ENCODE results near the gene IGSF5. TPM values are rescaled to one million over a fixed set of nuclear protein-coding genes. Genes with fewer than 3 reads are reported as not detected.

The IGSF5 gene
- total RNA-seq, 1 experiment from 2014 or later = not detected

DNA sequence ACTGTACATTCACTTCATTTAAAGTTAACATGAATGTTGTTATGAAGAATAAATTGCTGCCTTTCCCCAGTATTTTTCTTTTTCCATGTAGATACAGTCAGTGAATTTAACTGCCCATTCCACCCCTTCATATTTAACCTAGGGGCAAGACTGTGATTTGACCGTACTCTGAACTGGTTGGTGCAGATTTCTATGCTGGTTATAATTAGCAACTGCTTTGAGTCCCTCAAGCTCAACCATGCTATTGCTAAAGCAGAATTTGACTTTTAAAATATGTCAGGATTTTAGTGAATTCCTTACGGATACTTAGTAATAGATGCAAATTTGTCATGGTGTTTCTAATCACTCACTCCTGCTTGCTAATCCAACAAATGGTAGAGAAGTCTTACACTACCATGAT lies 57.2 kb downstream of the IGSF5 start:
- H3K9me3 ChIP-seq (ENCODE audit: low read length) = no peaks in the 10 kb centered on the region
- ChIA-PET CTCF (no interaction called here), POLR2A (ENCODE audit: unreplicated experiment) (no interaction called here)
- no peak overlapping the region for H3K27ac ChIP-seq (ENCODE audit: low read length)
- no peaks in the 10 kb centered on the region for H3K79me2 ChIP-seq (ENCODE audit: low read length)
- no peaks in the 10 kb centered on the region for H3K4me1 ChIP-seq (ENCODE audit: insufficient read depth, low read length)
- no peaks in the 10 kb centered on the region for H4K20me1 ChIP-seq (ENCODE audit: low read length)
- ATAC-seq = no peak
- H3K9ac ChIP-seq (ENCODE audit: low read length) = no peak overlapping the region
- H3K27me3 ChIP-seq (ENCODE audit: low read length) = peaks cover 35% of the 10 kb centered on the region
- H3K36me3 ChIP-seq (ENCODE audit: low read depth, low read length) = no peaks in the 10 kb centered on the region
- H3K4me3 ChIP-seq (ENCODE audit: low read length) = no peak overlapping the region
- intact Hi-C loops (cut with micrococcal nuclease) = no loop called here
- no TSS peak for BruUV-seq (replicated peaks)
- no peaks in the 10 kb centered on the region for H3K9me2 ChIP-seq (replicated peaks; ENCODE audit: low read length)
- no peak for DNase-seq
- H2AFZ ChIP-seq (ENCODE audit: low read length) = no peak overlapping the region
- no peak overlapping the region for H3K4me2 ChIP-seq (ENCODE audit: low read length)
- no peaks in the 10 kb centered on the region for H3F3A ChIP-seq (ENCODE audit: low read length, unreplicated experiment)
- TF ChIP-seq EZH2 (IDR thresholded peaks at IDR 0.05; ENCODE audit: low read length, unreplicated experiment) (no peak), EZH2phosphoT487 (IDR thresholded peaks at IDR 0.05; ENCODE audit: borderline replicate concordance, low read length) (no peak)
- TF ChIP-seq, protein P1, sequence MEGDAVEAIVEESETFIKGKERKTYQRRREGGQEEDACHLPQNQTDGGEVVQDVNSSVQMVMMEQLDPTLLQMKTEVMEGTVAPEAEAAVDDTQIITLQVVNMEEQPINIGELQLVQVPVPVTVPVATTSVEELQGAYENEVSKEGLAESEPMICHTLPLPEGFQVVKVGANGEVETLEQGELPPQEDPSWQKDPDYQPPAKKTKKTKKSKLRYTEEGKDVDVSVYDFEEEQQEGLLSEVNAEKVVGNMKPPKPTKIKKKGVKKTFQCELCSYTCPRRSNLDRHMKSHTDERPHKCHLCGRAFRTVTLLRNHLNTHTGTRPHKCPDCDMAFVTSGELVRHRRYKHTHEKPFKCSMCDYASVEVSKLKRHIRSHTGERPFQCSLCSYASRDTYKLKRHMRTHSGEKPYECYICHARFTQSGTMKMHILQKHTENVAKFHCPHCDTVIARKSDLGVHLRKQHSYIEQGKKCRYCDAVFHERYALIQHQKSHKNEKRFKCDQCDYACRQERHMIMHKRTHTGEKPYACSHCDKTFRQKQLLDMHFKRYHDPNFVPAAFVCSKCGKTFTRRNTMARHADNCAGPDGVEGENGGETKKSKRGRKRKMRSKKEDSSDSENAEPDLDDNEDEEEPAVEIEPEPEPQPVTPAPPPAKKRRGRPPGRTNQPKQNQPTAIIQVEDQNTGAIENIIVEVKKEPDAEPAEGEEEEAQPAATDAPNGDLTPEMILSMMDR (conservative IDR thresholded peaks at IDR 0.05; ENCODE audit: low read depth, low read length) = no peak

DNA sequence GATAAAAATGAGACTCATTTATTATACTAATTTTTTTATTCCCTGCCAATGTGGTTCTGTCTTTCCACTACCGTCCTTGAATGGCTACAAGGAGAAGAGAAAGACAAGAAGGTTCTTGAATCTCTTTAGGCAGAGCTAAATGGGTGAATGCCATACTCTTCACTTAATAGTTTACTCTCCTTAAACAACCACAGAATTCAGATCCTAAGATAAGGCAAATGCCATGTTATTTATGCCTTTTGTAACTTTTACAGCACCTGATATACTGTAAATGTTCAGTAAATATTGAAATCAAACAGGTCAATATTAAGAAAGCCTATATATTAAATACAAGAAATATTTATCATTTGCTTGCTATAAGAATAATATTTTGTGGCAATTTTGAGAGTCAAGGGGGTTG lies 58.4 kb downstream of the IGSF5 start:
- Histone ChIP-seq H3F3A (ENCODE audit: low read length, unreplicated experiment) (no peaks in the 10 kb centered on the region), H3K27me3 (ENCODE audit: low read length) (peaks cover 35% of the 10 kb centered on the region), H3K9me3 (ENCODE audit: low read length) (no peaks in the 10 kb centered on the region), H3K36me3 (ENCODE audit: low read depth, low read length) (no peaks in the 10 kb centered on the region), H3K79me2 (ENCODE audit: low read length) (no peaks in the 10 kb centered on the region), H4K20me1 (ENCODE audit: low read length) (no peaks in the 10 kb centered on the region), H2AFZ (ENCODE audit: low read length) (no peak overlapping the region), H3K4me1 (ENCODE audit: insufficient read depth, low read length) (no peaks in the 10 kb centered on the region), H3K27ac (ENCODE audit: low read length) (no peak overlapping the region), H3K9ac (ENCODE audit: low read length) (no peak overlapping the region), H3K4me3 (ENCODE audit: low read length) (no peak overlapping the region), H3K4me2 (ENCODE audit: low read length) (no peak overlapping the region), H3K9me2 (replicated peaks; ENCODE audit: low read length) (no peaks in the 10 kb centered on the region)
- CTCF ChIA-PET = no interaction called here
- POLR2A ChIA-PET (ENCODE audit: unreplicated experiment) = no interaction called here
- TF ChIP-seq EZH2phosphoT487 (IDR thresholded peaks at IDR 0.05; ENCODE audit: borderline replicate concordance, low read length) (no peak), EZH2 (IDR thresholded peaks at IDR 0.05; ENCODE audit: low read length, unreplicated experiment) (no peak)
- TF ChIP-seq, protein P1 (conservative IDR thresholded peaks at IDR 0.05; ENCODE audit: low read depth, low read length) = no peak
- no peak for ATAC-seq
- no TSS peak for BruUV-seq (replicated peaks)
- intact Hi-C loops (cut with micrococcal nuclease) = no loop called here
- no peak for DNase-seq

DNA sequence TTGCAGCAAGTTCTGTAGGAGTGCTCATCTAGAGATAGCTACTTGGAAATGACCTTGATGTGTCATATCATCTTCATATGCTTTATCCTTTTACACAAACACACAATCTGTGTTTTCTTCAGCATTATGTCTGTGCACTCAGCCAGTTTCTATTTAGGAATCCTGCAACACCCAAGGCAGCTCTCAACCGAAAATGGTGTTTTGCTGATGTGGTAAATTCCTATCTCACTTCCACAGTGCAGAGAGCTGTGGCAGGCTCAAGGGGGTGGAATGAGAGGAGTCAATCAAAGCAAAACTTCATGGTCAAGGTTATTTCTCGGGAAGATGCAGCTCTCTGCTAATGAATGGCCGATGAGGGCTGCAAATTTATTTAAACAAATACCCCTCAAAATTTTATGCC lies 59.3 kb downstream of the IGSF5 start:
- H3K79me2 ChIP-seq (ENCODE audit: low read length) = no peaks in the 10 kb centered on the region
- no peaks in the 10 kb centered on the region for H3K4me1 ChIP-seq (ENCODE audit: insufficient read depth, low read length)
- intact Hi-C loops (cut with micrococcal nuclease) = no loop called here
- H3K4me2 ChIP-seq (ENCODE audit: low read length) = no peak overlapping the region
- no peaks in the 10 kb centered on the region for H3K9me2 ChIP-seq (replicated peaks; ENCODE audit: low read length)
- no peaks in the 10 kb centered on the region for H3F3A ChIP-seq (ENCODE audit: low read length, unreplicated experiment)
- ChIA-PET POLR2A (ENCODE audit: unreplicated experiment) (no interaction called here), CTCF (no interaction called here)
- no peaks in the 10 kb centered on the region for H4K20me1 ChIP-seq (ENCODE audit: low read length)
- no peak overlapping the region for H2AFZ ChIP-seq (ENCODE audit: low read length)
- H3K9me3 ChIP-seq (ENCODE audit: low read length) = no peaks in the 10 kb centered on the region
- H3K27ac ChIP-seq (ENCODE audit: low read length) = no peak overlapping the region
- H3K27me3 ChIP-seq (ENCODE audit: low read length) = peaks cover 27% of the 10 kb centered on the region
- no peaks in the 10 kb centered on the region for H3K36me3 ChIP-seq (ENCODE audit: low read depth, low read length)
- DNase-seq = no peak
- H3K9ac ChIP-seq (ENCODE audit: low read length) = no peak overlapping the region
- no TSS peak for BruUV-seq (replicated peaks)
- H3K4me3 ChIP-seq (ENCODE audit: low read length) = no peak overlapping the region
- ATAC-seq = no peak
- no peak for TF ChIP-seq EZH2phosphoT487 (IDR thresholded peaks at IDR 0.05; ENCODE audit: borderline replicate concordance, low read length)
- no peak for TF ChIP-seq EZH2 (IDR thresholded peaks at IDR 0.05; ENCODE audit: low read length, unreplicated experiment)
